Measurements from ENCODE around the gene NPEPPS. TPM values are rescaled to one million over a fixed set of nuclear protein-coding genes. Genes with fewer than 3 reads are reported as not detected.
A peak's percentile ranks its signal among the peaks of the same experiment; 100 is the strongest.

NPEPPS gene
- total and polyA plus RNA-seq, 10 donors = 19.2 to 165 (median 107) TPM

- Histone ChIP-seq H3K4me3 (no peak overlapping the region), H3K9me3 (no peaks in the 10 kb centered on the region), H3K27me3 (replicated peaks in 1 of 7) (no peaks in the 10 kb centered on the region), H3K4me1 (peaks cover 8 to 54% (median 24%) of the 10 kb centered on the region in 6 donors), H3K27ac (peak overlapping the region in 1 of 8 donors; percentile 28), H3K36me3 (no peaks in the 10 kb centered on the region)
- WGBS, 5 donors = 50 to 79% (median 71%) methylated on average over 5 of the region's 5 CpGs
- no peak for DNase-seq
- intact Hi-C loops (cut with DNase I; ENCODE audit: low total_unique reads) = no loop called here
- TF ChIP-seq POLR2AphosphoS5 (IDR thresholded peaks at IDR 0.05) (no peak), POLR2A (IDR thresholded peaks at IDR 0.05) (no peak), CTCF (IDR thresholded peaks at IDR 0.05 in 8 of 11, conservative IDR thresholded peaks at IDR 0.05 in 3 of 11) (no peak)
Measured at GRCh38 chr17:47644324-47644723, 113.4 kb downstream of the NPEPPS start.

- 0 to 1% (median 1%) methylated on average over 55 to 74 of the region's 74 CpGs for WGBS, 5 donors
- Histone ChIP-seq H3K27ac (peak within 1 kb of the TSS; percentile 87 to 98 (median 95)), H3K36me3 (peaks cover 0 to 32% (median 22%) of the 10 kb centered on the region in 6 donors), H3K9me3 (no peaks in the 10 kb centered on the region), H3K4me3 (peak within 1 kb of the TSS; percentile 94 to 99 (median 98)), H3K27me3 (replicated peaks in 1 of 7) (no peaks in the 10 kb centered on the region), H3K4me1 (peaks cover 32 to 80% (median 58%) of the 10 kb centered on the region in 6 donors)
- TF ChIP-seq CTCF (IDR thresholded peaks at IDR 0.05 in 8 of 11, conservative IDR thresholded peaks at IDR 0.05 in 3 of 11) (peak in 2 of 11 experiments; percentile 18 to 34), POLR2AphosphoS5 (IDR thresholded peaks at IDR 0.05) (peak; percentile 94 to 96 (median 94)), POLR2A (IDR thresholded peaks at IDR 0.05) (peak in 1 of 3 donors; percentile 57)
- intact Hi-C loops (cut with DNase I; ENCODE audit: low total_unique reads) = no loop called here
- DNase-seq = peak; percentile 99
Measured at GRCh38 chr17:47649153-47649971, 118.5 kb downstream of the NPEPPS start, which contains the start of gene KPNB1. Gene KPNB1 (plus strand): TSS chr17:47649919. CDS start chr17:47650245, 326 bp downstream.

GRCh38 chr17:47649972-47650524, 119.1 kb downstream of the NPEPPS start:
- peak overlapping the region; percentile 94 to 99 (median 98) for H3K4me3 ChIP-seq
- peaks cover 32 to 81% (median 65%) of the 10 kb centered on the region in 6 donors for H3K4me1 ChIP-seq
- peak overlapping the region; percentile 87 to 98 (median 95) for H3K27ac ChIP-seq
- H3K27me3 ChIP-seq (replicated peaks in 1 of 7) = no peaks in the 10 kb centered on the region
- WGBS, 5 donors = 1% methylated on average over 17 to 48 of the region's 48 CpGs
- TF ChIP-seq POLR2A (IDR thresholded peaks at IDR 0.05) (peak in 1 of 3 donors; percentile 37), CTCF (IDR thresholded peaks at IDR 0.05 in 8 of 11, conservative IDR thresholded peaks at IDR 0.05 in 3 of 11) (peak in 2 of 11 experiments; percentile 3 to 4), POLR2AphosphoS5 (IDR thresholded peaks at IDR 0.05) (no peak)
- intact Hi-C loops (cut with DNase I; ENCODE audit: low total_unique reads) = no loop called here
- peak; percentile 91 for DNase-seq
- H3K9me3 ChIP-seq = no peaks in the 10 kb centered on the region
- peaks cover 0 to 39% (median 27%) of the 10 kb centered on the region in 6 donors for H3K36me3 ChIP-seq
